ENCODE results near the gene CCDC57. TPM values are rescaled to one million over a fixed set of nuclear protein-coding genes. Genes with fewer than 3 reads are reported as not detected.
A peak's percentile ranks its signal among the peaks of the same experiment; 100 is the strongest.

The CCDC57 gene
- total and polyA plus RNA-seq, 2 of the 8 experiments (the other 6 are each of a cell fraction or from before 2014, with no cell fraction given): 8.4 to 12.9 TPM

DNA sequence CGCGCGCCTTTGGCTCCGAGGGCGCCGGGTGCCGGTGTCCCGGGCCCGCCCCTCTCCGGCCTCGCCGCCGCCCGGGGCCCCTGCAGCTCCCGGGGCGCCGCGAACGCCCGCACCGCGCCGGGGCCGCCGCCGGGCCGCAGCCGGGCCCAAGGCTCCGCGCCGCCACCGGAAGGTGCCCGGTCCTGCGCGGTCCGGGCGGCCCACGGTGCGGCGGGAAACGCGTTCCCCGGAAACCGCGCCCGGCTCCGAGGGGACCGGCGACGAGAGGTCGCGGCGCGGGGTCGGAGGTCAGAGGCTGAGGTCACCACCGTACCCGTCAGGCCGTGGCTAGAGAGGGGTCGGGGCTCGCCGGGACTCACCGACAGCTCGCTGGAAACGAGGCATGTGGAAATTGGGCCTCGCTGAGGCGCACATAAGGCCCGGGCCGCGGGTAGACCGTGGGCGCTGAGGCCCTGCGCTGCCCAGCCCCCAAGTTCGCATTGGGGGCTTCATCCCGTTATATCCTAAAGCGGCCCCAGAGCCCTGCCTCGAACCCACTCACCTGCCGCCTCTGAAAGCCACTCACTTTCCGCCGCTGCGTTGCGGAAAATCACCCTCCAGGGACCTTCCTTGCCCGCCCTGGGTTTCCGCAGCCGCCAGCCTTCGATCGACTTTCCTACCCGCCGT lies 146.9 kb downstream of the CCDC57 start, which contains the start of gene DUS1L (continued):
- TF ChIP-seq SAP30 (IDR thresholded peaks at IDR 0.05; ENCODE audit: insufficient read depth, insufficient replicate concordance, low read length) (no peak), PHF8 (conservative IDR thresholded peaks at IDR 0.05; ENCODE audit: low read depth, low read length) (peak; percentile 66; the same call in 1 of the 2 replicates), YY1 (IDR thresholded peaks at IDR 0.05; ENCODE audit: low read depth, low read length) (peak; percentile 65; the same call in 1 of the 2 replicates), KDM4A (IDR thresholded peaks at IDR 0.05; ENCODE audit: low read depth, low read length, severe bottlenecking) (peak; percentile 71), KDM1A (IDR thresholded peaks at IDR 0.05; ENCODE audit: borderline replicate concordance, low read length) (no peak), ASH2L (IDR thresholded peaks at IDR 0.05; ENCODE audit: low read length) (peak; percentile 70), CBX8 (IDR thresholded peaks at IDR 0.05; ENCODE audit: borderline replicate concordance, low read depth, low read length) (no peak), SP2 (IDR thresholded peaks at IDR 0.05; ENCODE audit: low read length) (no peak), BACH1 (IDR thresholded peaks at IDR 0.05; ENCODE audit: low read length) (no peak), SRF (IDR thresholded peaks at IDR 0.05; ENCODE audit: low read depth, low read length) (peak; percentile 62), TAF7 (optimal IDR thresholded peaks at IDR 0.05; ENCODE audit: borderline replicate concordance, low read depth, low read length) (peak; percentile 90), SIRT6 (IDR thresholded peaks at IDR 0.05; ENCODE audit: low read length) (no peak), POLR2A (IDR thresholded peaks at IDR 0.05; ENCODE audit: control extremely low read depth in 1 of 2, low read depth in 2 of 2, low read length in 2 of 2) (no peak), SP4 (IDR thresholded peaks at IDR 0.05; ENCODE audit: low read length) (peak; percentile 54; the same call in 1 of the 2 replicates), RXRA (IDR thresholded peaks at IDR 0.05; ENCODE audit: insufficient read depth, low read depth, low read length) (no peak), CHD2 (IDR thresholded peaks at IDR 0.05; ENCODE audit: low read length) (peak; percentile 73), EZH2 (IDR thresholded peaks at IDR 0.05; ENCODE audit: low read depth, low read length, severe bottlenecking) (no peak), GABPA (IDR thresholded peaks at IDR 0.05; ENCODE audit: borderline replicate concordance, insufficient read depth, low read length) (peak; percentile 99), HDAC6 (IDR thresholded peaks at IDR 0.05; ENCODE audit: low read depth, low read length) (no peak), CEBPB (IDR thresholded peaks at IDR 0.05; ENCODE audit: low read depth, low read length) (no peak; the same call in 1 of the 2 replicates), ATF3 (IDR thresholded peaks at IDR 0.05; ENCODE audit: insufficient read depth, low read depth, low read length) (no peak), RAD21 (IDR thresholded peaks at IDR 0.05 in 1 of 2, conservative IDR thresholded peaks at IDR 0.05 in 1 of 2; ENCODE audit: low read depth in 2 of 2, low read length in 2 of 2) (no peak), JUN (IDR thresholded peaks at IDR 0.05; ENCODE audit: low read depth, low read length) (0 out of 2 replicates have a peak, but pooled peaks have one; percentile 44)
- TF ChIP-seq, protein P1, sequence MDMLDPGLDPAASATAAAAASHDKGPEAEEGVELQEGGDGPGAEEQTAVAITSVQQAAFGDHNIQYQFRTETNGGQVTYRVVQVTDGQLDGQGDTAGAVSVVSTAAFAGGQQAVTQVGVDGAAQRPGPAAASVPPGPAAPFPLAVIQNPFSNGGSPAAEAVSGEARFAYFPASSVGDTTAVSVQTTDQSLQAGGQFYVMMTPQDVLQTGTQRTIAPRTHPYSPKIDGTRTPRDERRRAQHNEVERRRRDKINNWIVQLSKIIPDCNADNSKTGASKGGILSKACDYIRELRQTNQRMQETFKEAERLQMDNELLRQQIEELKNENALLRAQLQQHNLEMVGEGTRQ (IDR thresholded peaks at IDR 0.05; ENCODE audit: low read length): no peak
